Measurements from ENCODE around the gene ENDOG.

DNA sequence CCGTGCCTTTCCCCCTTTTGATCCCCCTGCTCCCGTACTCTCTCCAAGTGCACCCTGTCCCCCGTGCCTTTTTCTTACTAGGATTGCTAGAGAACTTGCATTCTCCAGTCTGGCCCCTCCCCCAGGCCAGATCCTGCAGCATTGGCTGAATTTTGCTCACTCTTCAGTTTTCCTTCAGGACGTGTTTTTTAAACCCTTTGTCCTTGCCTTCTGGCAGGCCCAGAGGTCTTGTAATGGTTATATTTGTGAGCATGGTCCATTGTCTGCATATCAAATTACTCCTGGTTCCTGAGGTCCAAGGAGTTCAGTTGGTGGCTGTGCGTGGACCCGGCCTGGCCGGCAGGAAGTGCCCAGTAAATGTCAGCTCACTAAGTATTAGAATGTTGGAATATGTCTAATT, 30.6 kb upstream of the ENDOG start:
- TF ChIP-seq, protein P1, sequence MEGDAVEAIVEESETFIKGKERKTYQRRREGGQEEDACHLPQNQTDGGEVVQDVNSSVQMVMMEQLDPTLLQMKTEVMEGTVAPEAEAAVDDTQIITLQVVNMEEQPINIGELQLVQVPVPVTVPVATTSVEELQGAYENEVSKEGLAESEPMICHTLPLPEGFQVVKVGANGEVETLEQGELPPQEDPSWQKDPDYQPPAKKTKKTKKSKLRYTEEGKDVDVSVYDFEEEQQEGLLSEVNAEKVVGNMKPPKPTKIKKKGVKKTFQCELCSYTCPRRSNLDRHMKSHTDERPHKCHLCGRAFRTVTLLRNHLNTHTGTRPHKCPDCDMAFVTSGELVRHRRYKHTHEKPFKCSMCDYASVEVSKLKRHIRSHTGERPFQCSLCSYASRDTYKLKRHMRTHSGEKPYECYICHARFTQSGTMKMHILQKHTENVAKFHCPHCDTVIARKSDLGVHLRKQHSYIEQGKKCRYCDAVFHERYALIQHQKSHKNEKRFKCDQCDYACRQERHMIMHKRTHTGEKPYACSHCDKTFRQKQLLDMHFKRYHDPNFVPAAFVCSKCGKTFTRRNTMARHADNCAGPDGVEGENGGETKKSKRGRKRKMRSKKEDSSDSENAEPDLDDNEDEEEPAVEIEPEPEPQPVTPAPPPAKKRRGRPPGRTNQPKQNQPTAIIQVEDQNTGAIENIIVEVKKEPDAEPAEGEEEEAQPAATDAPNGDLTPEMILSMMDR (IDR thresholded peaks at IDR 0.05), result no peak
- no peak for TF ChIP-seq POLR2A (IDR thresholded peaks at IDR 0.05)
